ENCODE data around the gene BRD3OS.

BRD3OS gene

DNA sequence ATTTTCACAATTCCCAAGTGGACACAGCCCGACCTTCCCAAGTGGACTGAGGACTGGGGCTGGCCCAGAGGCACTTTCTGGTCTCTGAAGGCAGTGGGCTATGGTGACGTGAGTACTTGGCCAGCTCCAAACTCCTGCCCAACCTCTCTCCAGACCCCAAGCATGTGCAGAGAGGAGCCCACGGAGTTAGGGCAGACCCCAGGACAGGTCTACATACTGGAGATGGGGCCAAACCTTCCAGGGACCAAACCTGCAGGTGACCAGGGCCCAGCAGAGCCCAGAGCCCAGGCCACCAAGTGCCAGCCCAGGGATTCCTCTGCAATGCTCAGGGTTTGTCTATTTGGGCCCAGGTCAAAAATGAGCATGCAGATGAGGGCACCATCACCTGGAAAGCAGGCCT is 27.2 kb downstream of the BRD3OS start:
- DNase-seq (ENCODE audit: low spot score) = no peak

DNA sequence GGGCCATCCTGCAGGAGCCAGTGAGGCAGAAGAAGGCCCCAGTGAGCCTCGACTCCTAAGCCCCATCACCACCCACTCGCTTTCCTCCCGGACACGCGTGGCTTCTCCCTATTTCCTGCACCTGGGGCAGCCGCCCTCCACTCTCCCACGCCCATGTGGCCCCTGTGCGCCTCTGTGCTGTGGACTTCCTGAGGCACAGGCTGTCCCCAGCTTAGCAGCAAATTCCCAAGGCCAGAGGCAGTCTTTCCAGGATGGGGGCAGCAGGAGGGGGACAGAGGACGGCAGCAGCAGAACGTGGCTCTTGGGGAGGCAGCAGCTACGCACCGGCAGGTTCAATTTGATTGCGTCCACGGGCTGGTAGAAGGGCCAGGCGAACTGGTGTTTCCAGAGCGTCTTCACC is 27.7 kb downstream of the BRD3OS start:
- DNase-seq (ENCODE audit: low spot score) = no peak

DNA sequence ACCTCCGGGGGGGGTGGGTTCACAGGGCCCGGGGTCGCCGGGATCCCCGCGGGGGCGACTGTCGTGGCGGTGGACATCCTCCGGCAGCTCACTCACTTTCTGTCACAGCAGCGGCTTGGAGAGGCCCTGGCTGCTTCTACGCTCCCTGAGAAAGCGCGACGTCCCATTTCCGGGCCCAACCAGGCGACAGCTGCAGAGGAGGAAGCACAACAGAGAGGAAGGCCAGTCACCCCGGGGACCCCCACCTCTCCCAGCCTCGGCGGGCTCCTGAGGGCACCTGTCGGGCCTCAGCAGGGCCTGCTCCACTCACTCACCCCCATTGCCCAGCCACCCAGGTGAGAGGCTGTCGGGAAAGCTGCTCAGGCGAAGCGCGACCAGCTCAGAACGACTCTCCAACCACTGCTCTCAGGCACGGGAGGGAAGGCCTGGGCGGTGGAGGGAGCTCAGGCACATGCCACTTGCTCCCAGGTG is 28.2 kb downstream of the BRD3OS start:
- DNase-seq (ENCODE audit: low spot score) = no peak

DNA sequence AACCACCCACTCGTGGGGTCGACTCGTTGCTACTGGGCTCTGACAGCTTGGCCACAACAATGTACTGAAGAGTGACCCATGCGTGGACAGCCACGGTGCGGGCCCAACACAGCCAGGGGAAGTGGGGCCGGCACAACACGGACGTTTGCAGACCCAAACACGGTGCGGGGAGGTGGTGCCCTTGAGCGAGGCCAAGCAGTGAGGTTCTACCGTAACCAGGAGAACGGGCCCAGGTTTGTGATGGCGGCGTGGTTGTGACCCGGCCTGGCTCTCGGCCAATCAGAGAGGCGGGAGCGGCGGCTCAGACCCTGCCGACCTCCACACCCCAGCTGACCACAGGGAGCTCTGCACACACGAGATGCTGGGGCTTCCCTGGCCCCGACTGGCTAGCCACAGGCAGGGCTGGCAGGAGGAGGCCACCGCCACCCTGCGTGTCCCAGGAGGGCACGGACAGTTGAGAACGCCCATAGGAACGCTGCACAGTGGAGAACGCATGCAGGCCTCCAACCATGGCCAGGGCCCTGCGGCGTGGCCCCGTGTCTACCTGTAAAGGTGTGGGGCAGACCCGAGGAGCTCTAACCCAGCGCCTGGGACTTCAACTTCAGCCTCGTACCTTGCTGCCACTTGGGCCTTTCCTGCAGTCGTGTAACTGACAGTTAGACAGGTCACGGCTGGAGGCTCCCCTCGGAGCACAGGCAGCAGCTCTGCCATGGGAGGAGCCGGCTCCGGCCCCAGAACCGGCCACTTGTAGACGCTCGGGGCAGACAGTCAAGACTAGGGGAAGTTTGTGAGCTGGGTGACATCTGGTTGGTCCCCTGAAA is 28.9 kb downstream of the BRD3OS start:
- no peak for DNase-seq (ENCODE audit: low spot score)

DNA sequence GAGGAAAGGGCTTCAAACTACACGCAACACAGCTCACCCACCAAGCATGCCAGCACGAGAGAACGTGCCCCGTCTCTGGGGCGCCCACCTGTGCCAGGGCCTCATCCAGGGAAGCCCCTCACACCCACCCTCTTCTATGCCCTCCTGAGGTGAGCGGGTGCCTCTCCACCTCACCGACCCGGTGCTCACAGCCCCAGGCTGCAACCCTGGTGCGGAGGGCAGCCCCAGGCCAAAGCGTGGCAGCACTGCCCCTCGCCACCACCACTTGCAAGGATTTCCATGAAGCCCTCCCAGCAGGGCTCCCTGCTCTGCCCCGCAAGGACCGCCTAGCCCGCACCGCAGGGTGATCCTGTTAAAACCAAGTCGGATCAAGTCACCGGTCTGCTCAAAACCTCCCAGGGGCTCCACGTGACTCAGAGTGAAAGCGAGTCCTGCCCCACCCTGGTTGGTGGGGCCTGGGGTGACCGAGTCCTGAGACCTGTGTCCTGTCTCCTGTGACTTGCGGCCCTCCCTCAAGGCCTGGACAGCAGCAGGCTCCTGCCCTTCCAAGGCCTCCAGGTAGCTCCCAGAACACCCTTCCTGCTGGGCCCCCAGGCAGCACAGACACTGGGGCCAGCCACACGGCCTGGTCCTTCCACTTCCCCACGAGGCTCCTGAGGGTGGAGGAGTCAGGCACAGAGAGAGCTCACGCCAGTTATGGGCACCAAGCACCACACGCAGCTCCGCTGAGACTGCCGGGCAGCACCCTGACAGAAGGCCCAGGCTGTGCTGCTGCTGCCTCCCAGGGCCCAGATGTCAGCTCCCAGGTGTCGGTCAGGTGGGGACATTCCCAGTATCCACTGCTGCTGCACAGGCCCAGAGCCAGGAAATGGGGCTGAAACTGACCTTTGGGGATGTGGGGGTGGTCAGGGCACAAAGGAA is 29.9 kb downstream of the BRD3OS start:
- no peak for DNase-seq (ENCODE audit: low spot score)

DNA sequence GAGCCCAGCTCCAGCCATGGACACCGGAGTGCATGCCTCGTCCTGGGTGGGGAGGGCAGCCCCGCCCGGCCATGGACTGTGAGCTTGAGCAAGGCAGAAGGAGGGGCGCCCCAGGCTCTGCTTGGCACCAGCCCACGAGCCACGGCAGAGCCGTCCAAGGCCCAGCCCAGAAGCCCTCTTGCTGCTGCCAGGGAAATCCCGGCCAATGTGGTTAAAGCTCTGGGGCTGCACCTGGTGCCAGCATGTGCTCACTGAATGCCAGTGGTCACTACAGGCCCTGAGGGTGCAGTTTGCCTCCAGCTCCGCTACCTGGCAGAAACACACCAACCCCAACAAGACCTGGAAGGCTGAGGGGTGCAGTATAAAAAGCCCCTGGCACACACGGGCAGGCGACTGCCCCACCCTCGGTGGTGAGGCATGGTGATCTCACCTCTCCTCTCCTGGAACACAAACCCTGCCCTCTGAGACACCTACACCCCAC is 30.7 kb downstream of the BRD3OS start:
- DNase-seq (ENCODE audit: low spot score) = no peak

DNA sequence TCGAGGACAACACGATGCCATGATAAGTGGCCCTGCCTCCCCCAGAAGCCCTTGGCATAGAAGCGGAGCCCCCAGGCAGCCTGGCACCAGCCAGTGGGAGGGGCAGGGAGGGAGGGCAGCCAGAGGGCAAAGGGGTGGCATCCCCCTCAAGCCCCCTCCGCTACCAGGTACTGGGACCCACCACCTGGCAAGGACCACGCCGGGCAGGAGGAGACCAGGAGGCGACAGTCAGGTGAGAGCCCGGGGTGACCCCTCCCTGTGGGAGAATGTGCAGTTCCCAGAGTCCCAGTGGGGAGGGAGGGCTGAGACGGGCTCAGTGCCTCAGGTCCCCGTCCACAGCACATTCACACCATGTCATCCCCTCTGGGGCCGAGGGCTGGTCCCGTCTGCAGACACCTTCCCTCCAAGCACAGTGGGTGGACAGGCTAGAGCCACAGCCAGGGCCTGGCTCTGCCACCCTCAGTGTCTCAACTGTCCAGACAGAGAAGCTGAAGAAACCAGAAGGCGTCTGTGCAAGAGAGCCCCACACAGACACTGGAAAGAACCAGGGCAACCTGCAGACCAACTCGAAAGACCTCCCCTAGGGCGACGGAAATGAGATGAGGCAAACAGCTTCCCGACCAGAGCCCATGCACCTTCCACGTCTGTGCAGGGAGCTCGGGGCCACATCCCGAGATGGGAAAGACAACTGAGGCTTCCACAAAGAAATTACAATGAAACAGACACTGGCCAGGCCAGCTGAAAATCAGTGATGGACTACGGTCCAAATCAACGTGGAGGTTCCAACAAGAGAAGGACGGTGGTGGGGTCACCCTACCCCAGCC is 31.4 kb downstream of the BRD3OS start:
- DNase-seq (ENCODE audit: low spot score) = no peak

DNA sequence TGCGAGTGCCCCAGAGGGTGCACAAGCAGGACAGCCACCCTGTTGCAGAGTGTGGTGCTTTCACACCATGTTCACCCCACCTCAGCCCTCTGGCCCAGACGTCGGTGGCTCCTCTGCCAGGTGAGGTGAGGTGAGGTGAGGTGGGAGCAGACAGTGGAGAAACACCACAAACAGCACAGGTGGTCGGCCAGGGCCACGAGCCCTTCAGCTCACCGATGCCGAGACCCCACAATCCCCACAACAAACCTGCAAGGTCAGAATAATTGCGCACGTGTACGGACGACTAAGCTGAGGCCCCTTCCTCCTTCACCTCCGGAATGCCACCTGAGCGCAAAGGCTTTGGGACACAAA is 32.0 kb downstream of the BRD3OS start:
- no peak for DNase-seq (ENCODE audit: low spot score)

DNA sequence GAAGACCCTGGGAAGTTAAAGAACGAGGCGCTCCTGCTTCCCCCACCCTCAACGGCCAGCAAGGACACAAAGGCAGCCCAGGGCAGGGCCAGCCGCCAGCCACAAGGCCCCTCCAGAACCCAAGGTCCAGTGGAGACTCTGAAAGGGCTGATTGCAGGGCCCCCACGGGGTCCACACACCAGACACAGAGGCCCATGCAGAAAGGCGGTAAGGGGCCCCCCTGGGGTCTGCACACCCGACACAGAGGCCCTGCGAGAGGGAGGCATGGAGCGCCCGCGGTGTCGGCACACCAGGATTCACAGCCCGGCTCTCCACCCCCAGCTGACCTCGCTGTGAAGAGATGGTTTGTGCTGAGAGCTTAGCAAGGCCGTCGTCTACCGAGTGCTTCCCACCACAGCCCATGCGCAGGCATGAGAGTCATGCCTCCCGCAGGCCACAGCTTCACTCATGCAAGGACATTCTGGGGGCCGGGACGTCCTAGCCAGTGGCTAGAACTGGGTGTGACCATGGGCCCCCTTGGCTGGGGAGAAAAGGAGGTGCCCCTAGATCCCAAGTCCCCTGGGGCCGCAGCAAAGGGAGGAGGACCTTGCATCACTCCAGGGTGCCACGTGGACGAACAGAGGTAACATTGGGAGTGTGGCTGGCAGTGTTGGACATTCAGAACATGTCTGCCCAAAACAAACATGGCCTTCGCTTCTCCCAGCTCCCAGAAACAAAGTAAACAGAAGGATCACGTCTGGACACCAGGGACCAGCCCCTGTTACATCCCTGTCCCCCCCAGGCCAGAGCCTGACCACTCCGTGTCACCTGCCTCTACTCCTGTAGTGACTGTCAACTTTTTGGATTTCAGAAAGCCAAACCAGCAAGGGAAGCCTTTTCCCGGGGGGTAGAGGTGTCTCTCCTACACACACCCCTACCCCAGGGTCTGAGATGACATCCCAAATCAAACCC is 32.7 kb downstream of the BRD3OS start:
- no peak for DNase-seq (ENCODE audit: low spot score)

DNA sequence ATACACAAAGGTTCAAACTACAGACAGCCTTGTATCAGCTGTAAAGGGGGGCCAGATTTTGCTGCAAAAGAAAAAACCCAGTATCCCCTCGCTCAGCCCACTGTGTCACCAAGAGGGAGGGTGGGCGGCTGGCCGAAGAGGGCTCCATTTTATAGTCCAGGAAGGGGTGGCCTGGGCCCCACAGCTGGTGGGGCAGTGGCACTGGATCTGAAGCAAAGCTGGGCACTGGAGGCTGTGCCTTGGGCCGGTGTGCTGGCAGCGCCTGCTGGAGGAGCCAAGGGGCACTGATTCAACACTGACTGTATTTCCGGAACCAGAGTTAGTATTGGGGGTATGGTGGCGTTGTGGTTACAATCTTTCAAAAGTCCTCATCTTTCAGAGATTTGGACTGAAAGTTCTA is 33.4 kb downstream of the BRD3OS start:
- DNase-seq (ENCODE audit: low spot score) = no peak

DNA sequence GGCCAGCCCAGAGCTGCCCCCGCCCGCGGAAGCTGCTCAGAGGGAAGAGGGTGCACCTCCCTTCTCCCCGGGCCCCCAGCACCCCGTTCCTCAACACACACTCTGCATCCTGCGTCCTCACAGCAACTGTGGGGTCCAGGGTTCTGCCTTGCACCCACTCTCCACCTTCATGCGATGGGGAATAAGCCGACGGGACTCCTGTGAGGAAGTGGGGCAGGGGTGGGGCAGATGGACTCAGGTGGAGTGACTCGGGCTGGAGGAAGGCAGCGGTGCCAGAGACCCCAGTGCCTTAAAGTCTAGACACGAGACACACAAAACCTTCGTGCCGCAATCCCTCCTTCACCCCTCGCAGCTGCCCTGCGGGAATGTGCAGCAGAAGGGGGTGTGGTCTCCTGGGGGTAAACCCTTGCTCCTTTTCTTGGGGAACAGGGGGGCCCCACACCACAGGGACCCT is 33.9 kb downstream of the BRD3OS start:
- no peak for DNase-seq (ENCODE audit: low spot score)

DNA sequence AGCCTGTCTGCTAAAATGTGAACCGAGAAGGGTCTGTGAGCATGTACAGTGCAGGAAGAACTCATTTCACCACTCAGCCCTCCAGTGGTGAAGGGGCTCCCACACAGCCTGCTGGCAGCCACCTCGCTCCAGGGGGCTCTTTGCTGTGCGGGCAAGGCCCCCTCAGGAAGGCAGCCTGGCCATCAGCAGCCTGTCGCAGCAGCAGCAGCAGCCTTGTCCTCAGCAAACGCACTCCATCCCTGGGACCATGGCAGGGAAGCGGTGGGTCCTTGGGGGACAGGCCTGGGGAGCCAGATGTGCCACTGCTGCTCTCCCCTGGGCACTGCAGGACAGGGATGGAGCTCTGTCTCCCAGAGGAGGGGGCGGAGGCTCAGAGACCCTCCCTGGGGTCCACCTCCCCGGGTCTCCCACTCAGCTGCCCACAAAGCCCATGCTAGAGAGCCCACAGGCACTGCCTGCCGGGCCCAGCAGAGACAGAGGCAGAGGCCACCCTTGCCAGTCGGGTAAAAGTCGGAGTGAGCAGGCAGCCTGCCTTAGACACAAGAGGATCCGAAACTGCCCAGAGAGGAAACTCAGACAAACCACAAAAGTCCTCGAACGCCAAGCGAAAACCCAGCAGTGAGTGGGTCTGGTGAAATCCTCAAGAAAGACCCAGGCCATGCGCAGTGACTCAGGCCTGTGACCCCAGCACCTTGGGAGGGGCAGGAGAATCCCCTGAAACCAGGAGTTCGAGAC is 34.5 kb downstream of the BRD3OS start:
- peak; percentile 46 for DNase-seq (ENCODE audit: low spot score)

DNA sequence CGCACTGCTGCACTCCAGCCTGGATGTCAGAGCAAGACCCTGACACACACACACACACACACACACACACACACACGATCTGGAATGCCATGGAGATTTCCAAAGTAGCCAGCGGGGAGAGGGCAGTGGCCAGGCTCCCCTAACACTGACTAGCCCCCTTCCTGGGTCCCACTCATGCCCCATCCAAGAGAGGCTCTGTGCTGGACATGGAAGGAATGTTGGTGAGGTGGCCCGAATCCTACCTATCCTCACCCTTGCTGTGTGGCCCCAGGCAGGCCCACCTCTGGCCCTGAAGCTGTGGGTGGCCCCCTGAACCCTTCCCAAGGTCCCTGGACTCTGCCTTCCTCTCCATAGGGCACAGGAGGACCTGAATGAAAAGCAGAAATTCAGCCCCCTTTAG is 35.3 kb downstream of the BRD3OS start:
- peak; percentile 40 for DNase-seq (ENCODE audit: low spot score)

DNA sequence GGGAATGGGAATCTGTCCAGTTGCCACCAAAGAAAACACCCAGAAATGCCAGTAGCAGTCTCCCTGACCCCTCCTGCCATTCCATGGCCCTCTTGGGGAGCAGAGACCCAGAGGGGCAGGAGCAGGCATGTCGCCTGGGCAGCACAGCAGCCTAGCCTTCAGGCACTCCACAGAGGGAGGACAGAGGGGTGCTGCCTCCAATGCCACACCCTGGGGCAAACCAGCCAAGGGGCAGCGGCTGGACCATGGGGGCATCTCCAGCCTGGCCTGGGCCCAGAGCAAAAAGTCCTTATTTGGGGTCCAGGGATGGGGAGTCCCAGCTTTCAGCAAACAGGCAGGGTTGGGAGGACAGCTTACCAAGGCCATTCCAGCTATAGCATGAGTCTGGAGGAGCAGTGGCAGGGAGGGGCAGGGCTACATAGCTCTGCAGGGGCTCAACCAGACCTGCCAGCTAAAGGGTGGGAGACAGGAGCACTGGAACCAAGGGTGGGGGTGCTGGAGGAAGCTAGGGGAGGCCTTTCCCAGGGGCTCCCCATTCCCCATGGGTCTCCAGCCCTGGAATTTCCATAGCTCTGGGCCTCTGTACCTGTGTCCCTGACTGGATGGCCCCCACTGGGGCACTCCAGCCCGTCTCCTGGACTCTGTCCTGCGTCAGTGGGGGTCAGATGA is 35.9 kb downstream of the BRD3OS start:
- peak; percentile 46 for DNase-seq (ENCODE audit: low spot score)

DNA sequence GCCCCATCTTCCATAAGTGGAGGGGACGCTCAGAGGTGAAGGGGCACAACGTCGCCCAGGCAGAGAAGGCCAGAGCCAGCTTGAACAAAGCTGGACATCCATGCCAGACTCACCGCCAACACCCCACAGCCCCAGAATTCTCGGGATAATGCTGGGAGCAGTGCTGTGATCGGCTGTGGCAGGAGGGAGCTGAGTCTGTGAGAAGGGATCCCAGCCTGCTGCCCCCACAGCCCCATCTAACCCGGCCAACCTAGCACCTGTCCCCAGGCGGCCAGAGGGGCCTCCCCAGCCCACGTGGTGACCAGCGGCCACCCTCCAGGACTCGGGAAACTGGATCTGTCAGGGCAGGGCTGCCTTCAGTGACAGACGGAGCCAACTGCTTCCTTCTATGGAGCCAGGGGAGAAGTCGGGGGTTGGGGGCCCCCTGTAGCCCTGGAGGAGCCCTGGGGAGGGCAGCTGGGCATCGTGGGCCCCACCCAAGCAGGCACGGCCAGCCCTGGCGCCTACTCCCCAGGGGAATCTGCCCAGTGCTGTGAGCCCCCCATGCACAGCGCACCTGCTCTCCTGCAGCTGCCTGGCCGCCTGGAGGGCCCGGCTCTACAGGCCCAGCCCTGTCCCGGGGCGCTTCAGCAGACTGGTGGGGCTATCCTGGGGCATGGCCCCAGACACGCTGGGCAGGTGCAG is 36.5 kb downstream of the BRD3OS start:
- DNase-seq (ENCODE audit: low spot score) = peak; percentile 47

DNA sequence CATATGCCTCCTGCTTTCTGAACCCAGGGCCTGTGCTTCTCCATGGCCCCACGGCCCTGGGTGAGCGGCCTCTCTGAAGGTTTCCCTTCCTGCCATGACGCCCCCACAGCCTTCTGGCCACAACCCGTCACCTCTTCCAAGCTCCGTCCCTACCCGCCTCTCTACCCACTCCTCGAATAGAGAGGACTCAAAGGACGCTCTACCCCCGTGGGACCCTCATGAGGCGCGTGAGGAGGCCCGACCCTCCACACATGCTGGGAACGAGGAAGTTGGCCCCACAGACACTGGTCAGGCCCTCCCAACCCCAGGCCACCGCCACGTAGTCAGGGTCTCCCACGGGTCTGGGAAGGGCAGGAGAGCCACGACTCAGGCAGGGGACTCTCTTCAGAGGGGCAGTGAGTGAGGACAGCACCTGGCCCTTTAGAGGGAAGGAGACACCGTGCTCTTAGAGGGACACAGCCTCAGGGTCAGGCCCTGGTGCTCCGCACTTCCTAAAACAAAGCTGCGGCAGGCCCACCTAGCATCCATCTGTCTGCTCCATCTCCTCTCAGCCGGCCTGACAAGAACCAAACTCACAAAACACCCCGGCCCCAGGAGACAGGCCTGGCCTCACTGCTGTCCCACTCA is 37.3 kb downstream of the BRD3OS start:
- peak; percentile 43 for DNase-seq (ENCODE audit: low spot score)

DNA sequence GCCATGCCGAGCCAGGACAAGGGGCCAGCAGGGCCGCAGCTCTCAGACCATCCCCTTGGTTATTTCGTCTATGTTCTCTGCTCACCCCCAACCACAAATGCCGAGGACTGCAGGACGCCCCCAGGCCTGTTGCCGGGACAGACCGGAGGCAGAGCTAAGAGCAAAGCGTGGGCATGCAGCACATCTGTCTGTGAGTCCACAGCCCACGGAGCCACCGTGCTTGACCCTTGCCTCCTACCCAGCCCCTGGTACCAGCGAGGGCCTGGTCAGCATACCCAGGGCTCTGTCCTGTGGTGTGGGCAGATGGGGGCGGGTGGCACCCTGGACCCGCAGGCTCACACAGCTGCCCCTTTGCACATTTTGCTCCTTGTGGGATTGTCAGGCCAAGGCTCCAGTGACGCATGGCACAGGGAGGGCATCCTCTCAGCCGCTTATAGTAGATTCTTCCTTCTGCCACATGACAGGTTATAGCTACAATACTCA is 37.8 kb downstream of the BRD3OS start:
- DNase-seq (ENCODE audit: low spot score) = peak; percentile 49

Data from ecto neural progenitor cell (in vitro differentiated cells).